ENCODE data around the gene PALM.

The PALM gene

GRCh38 chr19:791567-792305, 83.0 kb downstream of the PALM start:
- peak; percentile 83 to 89 for DNase-seq
- no peak for TF ChIP-seq GATA1 (IDR thresholded peaks at IDR 0.05; ENCODE audit: low read depth, low read length)
- TF ChIP-seq POLR2A (IDR thresholded peaks at IDR 0.05; ENCODE audit: low read length) = no peak

DNA sequence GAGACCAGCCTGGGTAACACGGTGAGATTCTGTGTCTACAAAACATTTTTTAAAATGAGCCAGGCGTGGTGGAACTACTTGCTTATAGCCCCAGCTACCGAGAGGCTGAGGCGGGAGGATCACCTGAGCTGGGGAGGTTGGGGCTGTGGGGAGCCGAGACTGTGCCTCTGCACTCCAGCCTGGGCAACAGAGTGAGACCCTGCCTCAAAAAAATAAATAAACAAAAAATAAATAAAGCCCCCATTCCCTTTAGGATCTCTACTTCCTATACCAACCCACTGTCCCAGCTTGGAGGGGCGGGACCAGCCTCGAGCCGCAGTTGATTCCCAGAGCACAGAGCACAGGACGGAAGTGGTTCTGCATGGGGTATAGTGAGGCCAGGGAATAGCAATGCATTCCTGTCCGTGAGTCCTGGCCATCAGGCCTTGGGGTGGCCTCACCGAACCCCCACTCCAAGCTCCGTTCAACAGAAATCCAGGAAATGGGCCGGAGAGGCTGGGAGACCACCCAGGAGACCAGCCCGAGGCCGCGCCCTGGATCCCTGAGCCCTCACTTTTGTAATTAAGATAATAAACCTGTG, 83.7 kb downstream of the PALM start:
- DNase-seq = no peak
- TF ChIP-seq GATA1 (IDR thresholded peaks at IDR 0.05; ENCODE audit: low read depth, low read length) (no peak), POLR2A (IDR thresholded peaks at IDR 0.05; ENCODE audit: low read length) (no peak)

DNA sequence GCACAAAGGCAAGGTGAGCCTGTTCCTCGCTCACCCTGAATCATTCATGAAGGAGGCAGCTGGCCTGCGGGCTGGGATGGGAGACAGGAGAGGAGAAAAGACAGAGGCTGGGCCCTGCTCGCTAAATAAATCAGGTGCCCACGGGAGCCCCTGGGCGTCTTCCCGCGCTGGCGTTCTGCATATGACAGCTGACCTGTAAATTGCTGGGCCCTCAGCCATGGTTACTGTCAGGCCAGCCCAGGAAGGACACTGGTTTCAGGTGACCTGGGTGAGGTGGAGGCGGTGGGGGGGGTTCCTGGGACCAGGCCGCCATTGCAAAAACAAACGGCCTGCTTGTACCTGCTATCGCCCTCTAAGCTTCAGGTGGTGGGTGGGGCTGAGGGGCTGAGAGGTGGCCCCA, 85.1 kb downstream of the PALM start:
- DNase-seq = no peak
- TF ChIP-seq GATA1 (IDR thresholded peaks at IDR 0.05; ENCODE audit: low read depth, low read length) = no peak

DNA sequence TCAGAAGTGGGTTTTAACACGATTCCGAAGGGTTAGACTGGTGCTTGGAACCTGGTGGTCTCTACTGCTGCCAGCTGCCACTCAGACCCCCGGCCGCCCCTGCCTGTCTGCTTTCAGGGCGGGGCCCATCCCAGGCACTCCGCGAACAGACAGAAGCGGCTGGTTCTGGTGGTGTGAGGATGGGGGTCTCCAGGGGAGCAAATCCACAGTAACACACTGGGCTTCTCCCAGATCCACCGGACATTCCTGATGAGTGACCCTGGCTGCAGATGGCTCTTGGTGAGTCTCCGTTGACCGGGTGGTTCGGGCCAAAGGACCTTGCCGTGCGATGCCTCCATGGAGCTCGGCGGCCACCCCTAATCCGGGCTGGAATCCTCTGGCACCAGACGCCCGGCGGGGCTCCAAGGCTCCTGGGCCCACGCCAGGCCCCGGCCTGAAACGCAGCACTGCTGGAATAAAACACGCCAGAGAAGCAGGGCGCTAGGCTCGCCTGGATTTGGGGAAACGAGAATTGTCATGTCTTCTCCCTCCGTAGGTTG, 86.4 kb downstream of the PALM start:
- TF ChIP-seq GATA1 (IDR thresholded peaks at IDR 0.05; ENCODE audit: low read depth, low read length) = no peak
- TF ChIP-seq POLR2A (IDR thresholded peaks at IDR 0.05; ENCODE audit: low read length) = no peak
- no peak for DNase-seq

DNA sequence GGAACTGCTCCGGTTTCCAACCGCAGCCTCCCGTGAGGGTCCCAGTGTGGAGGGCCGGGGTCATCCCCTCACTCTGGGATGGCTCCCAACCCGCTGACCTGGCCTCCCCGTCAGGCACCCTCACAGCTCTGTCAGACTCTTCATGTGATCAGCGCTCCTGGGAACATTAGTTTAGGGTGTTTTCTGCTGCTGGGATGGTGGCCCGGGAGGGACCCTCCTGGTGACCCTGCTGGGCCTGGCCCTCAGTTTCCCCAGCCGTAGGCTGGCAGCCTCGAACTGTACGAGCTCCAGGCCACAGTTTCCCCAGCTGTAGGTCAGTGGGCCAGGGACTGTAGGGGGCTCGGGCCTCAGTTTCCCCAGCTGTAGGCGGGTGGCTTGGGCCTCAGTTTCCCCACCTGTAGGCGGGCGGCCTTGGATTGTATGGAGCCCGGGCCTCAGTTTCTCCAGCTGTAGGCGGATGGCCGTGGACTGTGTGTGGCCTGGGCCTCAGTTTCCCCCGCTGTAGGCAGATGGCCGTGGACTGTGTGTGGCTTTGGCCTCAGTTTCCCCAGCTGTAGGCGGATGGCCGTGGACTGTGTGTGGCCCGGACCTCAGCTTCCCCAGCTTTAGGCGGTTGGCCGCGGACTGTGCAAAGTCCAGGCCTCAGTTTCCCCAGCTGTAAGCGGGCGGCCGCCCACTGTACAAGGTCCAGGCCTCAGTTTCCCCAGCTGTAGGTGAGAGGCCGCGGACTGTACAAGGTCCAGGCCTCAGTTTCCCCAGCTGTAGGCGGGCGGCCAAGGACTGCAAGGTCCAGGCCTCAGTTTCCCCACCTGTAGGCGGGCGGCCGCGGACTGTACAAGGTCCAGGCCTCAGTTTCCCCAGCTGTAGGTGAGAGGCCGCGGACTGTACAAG, 87.2 kb downstream of the PALM start:
- TF ChIP-seq POLR2A (IDR thresholded peaks at IDR 0.05; ENCODE audit: low read length) (no peak), GATA1 (IDR thresholded peaks at IDR 0.05; ENCODE audit: low read depth, low read length) (no peak)
- no peak for DNase-seq

DNA sequence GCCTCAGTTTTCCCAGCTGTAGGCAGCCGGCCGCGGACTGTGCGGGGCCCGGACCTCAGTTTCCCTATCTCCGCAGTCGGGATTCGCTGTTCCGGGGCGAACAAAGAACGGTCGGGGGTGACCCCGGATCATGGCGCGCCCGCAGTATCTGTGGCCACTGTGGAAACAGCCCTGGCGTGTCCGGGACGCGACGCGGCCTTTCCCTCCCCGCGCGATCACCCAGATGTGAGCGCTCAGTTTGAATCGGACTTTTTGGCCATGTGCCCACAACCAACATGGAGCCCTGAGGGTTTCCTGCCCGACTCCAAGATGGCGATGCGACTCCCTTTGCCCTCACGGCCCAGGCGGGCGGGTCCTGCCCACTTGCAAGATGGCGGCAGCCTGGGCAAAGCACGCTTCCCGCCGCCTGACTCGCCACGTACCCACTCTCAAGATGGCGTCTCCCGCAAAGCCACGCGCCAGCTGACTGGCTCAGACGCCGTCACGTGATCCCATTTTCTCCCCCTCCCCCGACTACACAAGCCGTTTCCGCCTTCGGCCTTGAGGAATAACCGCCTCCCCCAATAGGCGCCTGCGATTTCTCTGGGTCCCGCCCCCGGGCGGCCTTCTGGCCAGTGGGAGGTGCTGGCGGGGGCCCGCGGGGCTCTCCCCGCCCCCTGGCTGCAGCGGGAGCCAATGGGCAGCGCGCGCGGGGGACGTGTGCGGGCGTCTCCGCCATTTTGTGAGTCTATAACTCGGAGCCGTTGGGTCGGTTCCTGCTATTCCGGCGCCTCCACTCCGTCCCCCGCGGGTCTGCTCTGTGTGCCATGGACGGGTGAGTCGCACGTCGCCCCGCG, 88.2 kb downstream of the PALM start, which contains the start of gene PTBP1:
Gene PTBP1, plus strand, starts transcription at position 761 of the 836 bp plus-strand sequence. Its CDS starts 46 bp downstream, at position 807.
- peak; percentile 77 for TF ChIP-seq POLR2A (IDR thresholded peaks at IDR 0.05; ENCODE audit: low read length)
- TF ChIP-seq GATA1 (IDR thresholded peaks at IDR 0.05; ENCODE audit: low read depth, low read length) = no peak
- peak; percentile 100 for DNase-seq
